Lower lobe of right lung (tissue), 2 donors: ENCODE data around the gene ADIPOR2. TPM values are rescaled to one million over a fixed set of nuclear protein-coding genes. Genes with fewer than 3 reads are reported as not detected.
A peak's percentile ranks its signal among the peaks of the same experiment; 100 is the strongest.

Experiments
- ATAC-seq, 2 donors: fragments of 200-7000 bp; cut with Tn5 transposase; one replicate each; pipeline ENCODE4 v1.9.1; 2020 to 2022; ENCODE audit warnings: mild to moderate bottlenecking in 2 of 2, moderate library complexity in 2 of 2
- DNase-seq: peaks from one replicate; pipeline ENCODE4 v3.0.0-alpha.2; 2020
- H3K27ac ChIP-seq: fragments of 200-600 bp; one replicate; pipeline ENCODE4 v1.8.0; 2022
- H3K27me3 ChIP-seq: fragments of 200-600 bp; one replicate; pipeline ENCODE4 v1.8.0; 2022; ENCODE audit warnings: low read depth
- H3K36me3 ChIP-seq: fragments of 200-600 bp; one replicate; pipeline ENCODE4 v1.8.0; 2022; ENCODE audit warnings: mild to moderate bottlenecking
- H3K4me1 ChIP-seq: fragments of 200-600 bp; one replicate; pipeline ENCODE4 v1.8.0; 2022
- H3K4me3 ChIP-seq: fragments of 200-600 bp; one replicate; pipeline ENCODE4 v1.8.0; 2022; ENCODE audit warnings: mild to moderate bottlenecking
- H3K9me3 ChIP-seq: fragments of 200-600 bp; one replicate; pipeline ENCODE4 v1.8.0; 2022
- intact Hi-C: fragments of 100-400 bp; cut with DNase I; formaldehyde crosslinking; loops from one replicate; pipeline ENCODE4 v1.11.0; 2022
- total RNA-seq: library from RNA; stranded (reverse); fragmentation: NEBNext Ultra II Directional; extraction: Animal tissue kit (Norgen Biotek cat#: 25700); gene quantifications from one replicate; pipeline ENCODE4 v1.2.1, GENCODE V29; 2021
- TF ChIP-seq, protein P1 (sequence below): fragments of 200-600 bp; IDR thresholded peaks from one replicate; pipeline ENCODE4 v1.8.0; 2022; ENCODE audit warnings: antibody characterized with exemption, mild to moderate bottlenecking
- donor health status: DM: no; HTN: yes; CAD: no; lungs with severe emphysema.

The ADIPOR2 gene
- total RNA-seq, 1 donor from 2014 or later: 83.8 TPM

- intact Hi-C loops: no loop called here
- no peak for ATAC-seq
- TF ChIP-seq, protein P1, sequence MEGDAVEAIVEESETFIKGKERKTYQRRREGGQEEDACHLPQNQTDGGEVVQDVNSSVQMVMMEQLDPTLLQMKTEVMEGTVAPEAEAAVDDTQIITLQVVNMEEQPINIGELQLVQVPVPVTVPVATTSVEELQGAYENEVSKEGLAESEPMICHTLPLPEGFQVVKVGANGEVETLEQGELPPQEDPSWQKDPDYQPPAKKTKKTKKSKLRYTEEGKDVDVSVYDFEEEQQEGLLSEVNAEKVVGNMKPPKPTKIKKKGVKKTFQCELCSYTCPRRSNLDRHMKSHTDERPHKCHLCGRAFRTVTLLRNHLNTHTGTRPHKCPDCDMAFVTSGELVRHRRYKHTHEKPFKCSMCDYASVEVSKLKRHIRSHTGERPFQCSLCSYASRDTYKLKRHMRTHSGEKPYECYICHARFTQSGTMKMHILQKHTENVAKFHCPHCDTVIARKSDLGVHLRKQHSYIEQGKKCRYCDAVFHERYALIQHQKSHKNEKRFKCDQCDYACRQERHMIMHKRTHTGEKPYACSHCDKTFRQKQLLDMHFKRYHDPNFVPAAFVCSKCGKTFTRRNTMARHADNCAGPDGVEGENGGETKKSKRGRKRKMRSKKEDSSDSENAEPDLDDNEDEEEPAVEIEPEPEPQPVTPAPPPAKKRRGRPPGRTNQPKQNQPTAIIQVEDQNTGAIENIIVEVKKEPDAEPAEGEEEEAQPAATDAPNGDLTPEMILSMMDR: no peak
- peak; percentile 35 for DNase-seq
- no peaks in the 10 kb centered on the region for H3K9me3 ChIP-seq
- no peak overlapping the region for H3K27ac ChIP-seq
- no peaks in the 10 kb centered on the region for H3K27me3 ChIP-seq
- no peak overlapping the region for H3K4me3 ChIP-seq
- no peaks in the 10 kb centered on the region for H3K36me3 ChIP-seq
- H3K4me1 ChIP-seq: peaks cover 4% of the 10 kb centered on the region
Measured at GRCh38 chr12:1805441-1806081, 114.7 kb downstream of the ADIPOR2 start.

GRCh38 chr12:1806301-1807086 lies 115.6 kb downstream of the ADIPOR2 start:
- peaks cover 4% of the 10 kb centered on the region for H3K4me1 ChIP-seq
- H3K27me3 ChIP-seq: no peaks in the 10 kb centered on the region
- TF ChIP-seq, protein P1: no peak
- DNase-seq: peak; percentile 34
- H3K9me3 ChIP-seq: no peaks in the 10 kb centered on the region
- H3K4me3 ChIP-seq: no peak overlapping the region
- no peak overlapping the region for H3K27ac ChIP-seq
- H3K36me3 ChIP-seq: no peaks in the 10 kb centered on the region
- ATAC-seq: no peak
- intact Hi-C loops: no loop called here

DNA sequence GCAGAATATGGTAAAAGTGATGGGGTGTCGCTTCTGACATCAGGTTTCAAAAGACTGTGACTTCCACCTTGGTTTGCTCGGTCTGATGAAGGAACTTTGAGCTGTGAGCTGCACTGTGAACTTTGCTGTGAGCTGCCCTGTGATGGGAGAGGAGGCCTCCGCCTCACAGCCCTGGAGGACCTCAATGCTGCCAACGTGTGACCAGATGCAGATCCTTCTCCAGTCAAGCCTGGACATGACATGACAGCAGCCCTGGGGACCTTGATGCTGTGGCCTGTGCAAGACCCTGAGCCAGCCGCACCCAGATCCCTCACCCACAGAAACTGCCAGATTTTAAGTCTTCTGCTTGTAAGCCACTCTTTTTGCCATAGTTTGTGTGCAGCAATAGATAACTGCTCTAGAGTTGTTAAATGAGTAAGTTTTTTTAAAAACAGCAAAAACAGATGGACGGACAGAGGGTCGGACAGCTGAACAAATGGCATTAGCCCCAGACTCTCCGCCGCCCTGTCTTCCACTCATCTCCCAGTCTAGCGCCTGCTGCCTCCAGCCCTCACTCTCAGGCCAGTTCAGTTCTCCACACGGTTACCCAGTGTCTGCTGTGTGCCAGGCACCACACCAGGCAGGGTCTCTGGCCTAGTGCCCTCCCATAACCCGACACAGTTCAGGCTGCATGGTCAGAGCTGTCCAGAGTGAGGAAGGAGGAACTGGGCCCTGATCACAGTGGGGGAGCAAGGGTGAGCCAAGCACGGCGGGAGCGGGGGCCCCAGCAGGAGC lies 116.4 kb downstream of the ADIPOR2 start:
- Histone ChIP-seq H3K4me3 (no peak overlapping the region), H3K4me1 (peaks cover 4% of the 10 kb centered on the region), H3K9me3 (no peaks in the 10 kb centered on the region), H3K27ac (no peak overlapping the region), H3K27me3 (no peaks in the 10 kb centered on the region), H3K36me3 (no peaks in the 10 kb centered on the region)
- TF ChIP-seq, protein P1: no peak
- DNase-seq: peak; percentile 24
- ATAC-seq: no peak
- intact Hi-C loops: no loop called here

GRCh38 chr12:1808036-1808797 lies 117.3 kb downstream of the ADIPOR2 start:
- TF ChIP-seq, protein P1: no peak
- no peaks in the 10 kb centered on the region for H3K27me3 ChIP-seq
- intact Hi-C loops: no loop called here
- H3K4me3 ChIP-seq: no peak overlapping the region
- peak; percentile 34 for DNase-seq
- ATAC-seq: no peak
- no peaks in the 10 kb centered on the region for H3K9me3 ChIP-seq
- no peaks in the 10 kb centered on the region for H3K36me3 ChIP-seq
- peaks cover 6% of the 10 kb centered on the region for H3K4me1 ChIP-seq
- H3K27ac ChIP-seq: no peak overlapping the region
